Omental fat pad (tissue), 4 donors: Measurements from ENCODE around the gene NTRK1. TPM values are rescaled to one million over a fixed set of nuclear protein-coding genes. Genes with fewer than 3 reads are reported as not detected.
A peak's percentile ranks its signal among the peaks of the same experiment; 100 is the strongest.

Experiments used
- ATAC-seq: fragments of 150-250 bp; one replicate; pipeline ENCODE4 v1.9.1; 2016; ENCODE audit warnings: mild to moderate bottlenecking, moderate library complexity; ENCODE audit not compliant: low FRiP score
- DNase-seq: peaks from one replicate; pipeline ENCODE4 v3.0.0-alpha.2; 2019; ENCODE audit warnings: low spot score
- CTCF ChIP-seq, 3 donors: fragments of 450-650 bp; IDR thresholded peaks; one replicate each; pipeline ENCODE4 v1.5.1; 2016 to 2017; ENCODE audit warnings: antibody characterized with exemption in 3 of 3, mild to moderate bottlenecking in 3 of 3, moderate library complexity in 2 of 3
- total RNA-seq, 4 donors: library from RNA; depleted of rRNA; stranded (reverse); fragments of >200 nt; gene quantifications; one replicate each; pipeline ENCODE4 v1.1.0, GENCODE V29; 2016

Gene NTRK1
- total RNA-seq, 4 donors from 2014 or later: 1.3 to 6.3 (median 1.6) TPM

- no peak for TF ChIP-seq CTCF (IDR thresholded peaks at IDR 0.05)
- ATAC-seq (peak; percentile 47), DNase-seq (no peak)
Observed at GRCh38 chr1:156826630-156827029, 34.0 kb upstream of the NTRK1 start.

- TF ChIP-seq CTCF (IDR thresholded peaks at IDR 0.05): no peak
- DNase-seq (no peak), ATAC-seq (no peak)
Observed at GRCh38 chr1:156828400-156829124, 32.1 kb upstream of the NTRK1 start.

GRCh38 chr1:156832434-156832833, 28.2 kb upstream of the NTRK1 start:
- no peak for DNase-seq
- no peak for ATAC-seq
- no peak for TF ChIP-seq CTCF (IDR thresholded peaks at IDR 0.05)

GRCh38 chr1:156833603-156834002, 27.1 kb upstream of the NTRK1 start:
- no peak for ATAC-seq
- no peak for TF ChIP-seq CTCF (IDR thresholded peaks at IDR 0.05)
- no peak for DNase-seq

GRCh38 chr1:156834322-156834721, 26.3 kb upstream of the NTRK1 start:
- no peak for TF ChIP-seq CTCF (IDR thresholded peaks at IDR 0.05)
- DNase-seq: no peak
- ATAC-seq: no peak

- DNase-seq (no peak), ATAC-seq (no peak)
- TF ChIP-seq CTCF (IDR thresholded peaks at IDR 0.05): no peak
Observed at GRCh38 chr1:156836041-156836654, 24.5 kb upstream of the NTRK1 start.

GRCh38 chr1:156836892-156837291, 23.8 kb upstream of the NTRK1 start:
- no peak for TF ChIP-seq CTCF (IDR thresholded peaks at IDR 0.05)
- no peak for DNase-seq
- no peak for ATAC-seq
